Measurements from ENCODE around the gene DEFB115. TPM values are rescaled to one million over a fixed set of nuclear protein-coding genes. Genes with fewer than 3 reads are reported as not detected.

The DEFB115 gene
- not detected for polyA plus RNA-seq (2013)

GRCh38 chr20:31257364-31257763 is at the start of gene DEFB115:
DEFB115 (plus strand) TSS chr20:31257664; CDS start chr20:31257664, 0 bp downstream.
- 0% methylated on average over 1 of the region's 2 CpGs for WGBS (ENCODE audit: insufficient coverage)
- Histone ChIP-seq H3K9me3 (ENCODE audit: control extremely low read depth in 1 of 5, control insufficient read depth in 4 of 5, insufficient read depth in 2 of 5, low read depth in 1 of 5, low read length in 4 of 5) (no peaks in the 10 kb centered on the region), H3K4me1 (ENCODE audit: control extremely low read depth in 1 of 4, control insufficient read depth in 4 of 4, insufficient read depth in 4 of 4, low read length in 3 of 4) (no peaks in the 10 kb centered on the region), H3K36me3 (ENCODE audit: control insufficient read depth in 4 of 4, insufficient read depth in 4 of 4, low read length in 3 of 4) (no peaks in the 10 kb centered on the region), H3K27ac (ENCODE audit: insufficient read depth in 1 of 2, low read depth in 1 of 2, low read length in 2 of 2, poor library complexity in 1 of 2, severe bottlenecking in 2 of 2) (no peak within 1 kb of the TSS), H3K4me3 (ENCODE audit: control insufficient read depth in 1 of 7, extremely low read depth in 1 of 7, insufficient read depth in 4 of 7, low read depth in 2 of 7, low read length in 6 of 7) (no peak within 1 kb of the TSS), H3K27me3 (replicated peaks in 2 of 5; ENCODE audit: control insufficient read depth in 4 of 5, insufficient read depth in 5 of 5, low read length in 4 of 5) (no peaks in the 10 kb centered on the region)
- POLR2A ChIA-PET, result no interaction called here
- no peak for DNase-seq
- CTCF ChIA-PET, result no interaction called here

- 76% methylated on average over 10 of the region's 10 CpGs for WGBS (ENCODE audit: insufficient coverage)
- ChIA-PET POLR2A (no interaction called here), CTCF (no interaction called here)
- Histone ChIP-seq H3K4me1 (ENCODE audit: control extremely low read depth in 1 of 4, control insufficient read depth in 4 of 4, insufficient read depth in 4 of 4, low read length in 3 of 4) (no peaks in the 10 kb centered on the region), H3K27ac (ENCODE audit: insufficient read depth in 1 of 2, low read depth in 1 of 2, low read length in 2 of 2, poor library complexity in 1 of 2, severe bottlenecking in 2 of 2) (no peak overlapping the region), H3K9me3 (ENCODE audit: control extremely low read depth in 1 of 5, control insufficient read depth in 4 of 5, insufficient read depth in 2 of 5, low read depth in 1 of 5, low read length in 4 of 5) (peaks cover 12 to 92% (median 36%) of the 10 kb centered on the region in 5 experiments), H3K4me3 (ENCODE audit: control insufficient read depth in 1 of 7, extremely low read depth in 1 of 7, insufficient read depth in 4 of 7, low read depth in 2 of 7, low read length in 6 of 7) (no peak overlapping the region), H3K27me3 (replicated peaks in 2 of 5; ENCODE audit: control insufficient read depth in 4 of 5, insufficient read depth in 5 of 5, low read length in 4 of 5) (no peaks in the 10 kb centered on the region), H3K36me3 (ENCODE audit: control insufficient read depth in 4 of 4, insufficient read depth in 4 of 4, low read length in 3 of 4) (no peaks in the 10 kb centered on the region)
- DNase-seq, result no peak
Observed at GRCh38 chr20:31236953-31237352, 20.5 kb upstream of the DEFB115 start.

- no peak overlapping the region for H3K27ac ChIP-seq (ENCODE audit: insufficient read depth in 1 of 2, low read depth in 1 of 2, low read length in 2 of 2, poor library complexity in 1 of 2, severe bottlenecking in 2 of 2)
- no peak for DNase-seq
- ChIA-PET POLR2A (no interaction called here), CTCF (no interaction called here)
- WGBS (ENCODE audit: insufficient coverage), result 82% methylated on average over 6 of the region's 6 CpGs
- H3K4me1 ChIP-seq (ENCODE audit: control extremely low read depth in 1 of 4, control insufficient read depth in 4 of 4, insufficient read depth in 4 of 4, low read length in 3 of 4), result no peaks in the 10 kb centered on the region
- H3K4me3 ChIP-seq (ENCODE audit: control insufficient read depth in 1 of 7, extremely low read depth in 1 of 7, insufficient read depth in 4 of 7, low read depth in 2 of 7, low read length in 6 of 7), result no peak overlapping the region
- peaks cover 12 to 92% (median 39%) of the 10 kb centered on the region in 5 experiments for H3K9me3 ChIP-seq (ENCODE audit: control extremely low read depth in 1 of 5, control insufficient read depth in 4 of 5, insufficient read depth in 2 of 5, low read depth in 1 of 5, low read length in 4 of 5)
- no peaks in the 10 kb centered on the region for H3K27me3 ChIP-seq (replicated peaks in 2 of 5; ENCODE audit: control insufficient read depth in 4 of 5, insufficient read depth in 5 of 5, low read length in 4 of 5)
- H3K36me3 ChIP-seq (ENCODE audit: control insufficient read depth in 4 of 4, insufficient read depth in 4 of 4, low read length in 3 of 4), result no peaks in the 10 kb centered on the region
Observed at GRCh38 chr20:31237763-31238162, 19.7 kb upstream of the DEFB115 start.

- Histone ChIP-seq H3K36me3 (ENCODE audit: control insufficient read depth in 4 of 4, insufficient read depth in 4 of 4, low read length in 3 of 4) (no peaks in the 10 kb centered on the region), H3K4me3 (ENCODE audit: control insufficient read depth in 1 of 7, extremely low read depth in 1 of 7, insufficient read depth in 4 of 7, low read depth in 2 of 7, low read length in 6 of 7) (no peak overlapping the region), H3K27me3 (replicated peaks in 2 of 5; ENCODE audit: control insufficient read depth in 4 of 5, insufficient read depth in 5 of 5, low read length in 4 of 5) (no peaks in the 10 kb centered on the region), H3K4me1 (ENCODE audit: control extremely low read depth in 1 of 4, control insufficient read depth in 4 of 4, insufficient read depth in 4 of 4, low read length in 3 of 4) (no peaks in the 10 kb centered on the region), H3K9me3 (ENCODE audit: control extremely low read depth in 1 of 5, control insufficient read depth in 4 of 5, insufficient read depth in 2 of 5, low read depth in 1 of 5, low read length in 4 of 5) (peaks cover 12 to 92% (median 36%) of the 10 kb centered on the region in 5 experiments), H3K27ac (ENCODE audit: insufficient read depth in 1 of 2, low read depth in 1 of 2, low read length in 2 of 2, poor library complexity in 1 of 2, severe bottlenecking in 2 of 2) (no peak overlapping the region)
- CTCF ChIA-PET, result no interaction called here
- WGBS (ENCODE audit: insufficient coverage), result 73% methylated on average over 8 of the region's 8 CpGs
- DNase-seq, result no peak
- POLR2A ChIA-PET, result no interaction called here
Observed at GRCh38 chr20:31239139-31239538, 18.3 kb upstream of the DEFB115 start.

- Histone ChIP-seq H3K27ac (ENCODE audit: insufficient read depth in 1 of 2, low read depth in 1 of 2, low read length in 2 of 2, poor library complexity in 1 of 2, severe bottlenecking in 2 of 2) (no peak overlapping the region), H3K27me3 (replicated peaks in 2 of 5; ENCODE audit: control insufficient read depth in 4 of 5, insufficient read depth in 5 of 5, low read length in 4 of 5) (no peaks in the 10 kb centered on the region), H3K9me3 (ENCODE audit: control extremely low read depth in 1 of 5, control insufficient read depth in 4 of 5, insufficient read depth in 2 of 5, low read depth in 1 of 5, low read length in 4 of 5) (no peaks in the 10 kb centered on the region), H3K4me3 (ENCODE audit: control insufficient read depth in 1 of 7, extremely low read depth in 1 of 7, insufficient read depth in 4 of 7, low read depth in 2 of 7, low read length in 6 of 7) (no peak overlapping the region), H3K4me1 (ENCODE audit: control extremely low read depth in 1 of 4, control insufficient read depth in 4 of 4, insufficient read depth in 4 of 4, low read length in 3 of 4) (no peaks in the 10 kb centered on the region), H3K36me3 (ENCODE audit: control insufficient read depth in 4 of 4, insufficient read depth in 4 of 4, low read length in 3 of 4) (no peaks in the 10 kb centered on the region)
- 48% methylated on average over 3 of the region's 3 CpGs for WGBS (ENCODE audit: insufficient coverage)
- POLR2A ChIA-PET, result no interaction called here
- CTCF ChIA-PET, result no interaction called here
- DNase-seq, result no peak
Observed at GRCh38 chr20:31256959-31257358, 505 bp upstream of the DEFB115 start.

GRCh38 chr20:31260326-31260932 is 3.0 kb downstream of the DEFB115 start:
- ChIA-PET CTCF (interaction anchor here (0.7 kb wide), 1 partner anchor 10 kb away, joined by 3 read pairs; no protein-coding TSS in a partner anchor), POLR2A (no interaction called here)
- Histone ChIP-seq H3K4me1 (ENCODE audit: control extremely low read depth in 1 of 4, control insufficient read depth in 4 of 4, insufficient read depth in 4 of 4, low read length in 3 of 4) (no peaks in the 10 kb centered on the region), H3K27ac (ENCODE audit: insufficient read depth in 1 of 2, low read depth in 1 of 2, low read length in 2 of 2, poor library complexity in 1 of 2, severe bottlenecking in 2 of 2) (no peak overlapping the region), H3K27me3 (replicated peaks in 2 of 5; ENCODE audit: control insufficient read depth in 4 of 5, insufficient read depth in 5 of 5, low read length in 4 of 5) (no peaks in the 10 kb centered on the region), H3K36me3 (ENCODE audit: control insufficient read depth in 4 of 4, insufficient read depth in 4 of 4, low read length in 3 of 4) (no peaks in the 10 kb centered on the region), H3K4me3 (ENCODE audit: control insufficient read depth in 1 of 7, extremely low read depth in 1 of 7, insufficient read depth in 4 of 7, low read depth in 2 of 7, low read length in 6 of 7) (no peak overlapping the region), H3K9me3 (ENCODE audit: control extremely low read depth in 1 of 5, control insufficient read depth in 4 of 5, insufficient read depth in 2 of 5, low read depth in 1 of 5, low read length in 4 of 5) (no peaks in the 10 kb centered on the region)
- 80% methylated on average over 3 of the region's 6 CpGs for WGBS (ENCODE audit: insufficient coverage)
- DNase-seq, result peak in 2 of 3 donors; percentile 1 to 13

GRCh38 chr20:31274441-31274840 is 17.0 kb downstream of the DEFB115 start:
- DNase-seq, result no peak
- Histone ChIP-seq H3K4me1 (ENCODE audit: control extremely low read depth in 1 of 4, control insufficient read depth in 4 of 4, insufficient read depth in 4 of 4, low read length in 3 of 4) (no peaks in the 10 kb centered on the region), H3K4me3 (ENCODE audit: control insufficient read depth in 1 of 7, extremely low read depth in 1 of 7, insufficient read depth in 4 of 7, low read depth in 2 of 7, low read length in 6 of 7) (no peak overlapping the region), H3K9me3 (ENCODE audit: control extremely low read depth in 1 of 5, control insufficient read depth in 4 of 5, insufficient read depth in 2 of 5, low read depth in 1 of 5, low read length in 4 of 5) (peaks cover 1 to 28% (median 14%) of the 10 kb centered on the region in 5 experiments), H3K27ac (ENCODE audit: insufficient read depth in 1 of 2, low read depth in 1 of 2, low read length in 2 of 2, poor library complexity in 1 of 2, severe bottlenecking in 2 of 2) (no peak overlapping the region), H3K36me3 (ENCODE audit: control insufficient read depth in 4 of 4, insufficient read depth in 4 of 4, low read length in 3 of 4) (no peaks in the 10 kb centered on the region), H3K27me3 (replicated peaks in 2 of 5; ENCODE audit: control insufficient read depth in 4 of 5, insufficient read depth in 5 of 5, low read length in 4 of 5) (no peaks in the 10 kb centered on the region)
- POLR2A ChIA-PET, result no interaction called here
- WGBS (ENCODE audit: insufficient coverage), result 84% methylated on average over 12 of the region's 20 CpGs
- CTCF ChIA-PET, result no interaction called here
